OCI-LY3 (cell line): Measurements from ENCODE around the gene SAMD8.

ENCODE experiments used
- EZH2phosphoT487 ChIP-seq: fragments of 200-600 bp; shearing (Covaris generic); IDR thresholded peaks from 2 replicates; pipeline ENCODE4 v1.6.1; 2018; ENCODE audit warnings: antibody characterized with exemption, mixed run types, low read depth
- TF ChIP-seq, protein P1 (sequence below): fragments of 200-600, 300-600 bp; sonication (generic); IDR thresholded peaks from 2 replicates; pipeline ENCODE4 v1.5.1; 2014; ENCODE audit warnings: antibody characterized with exemption, low read length, low read depth

DNA sequence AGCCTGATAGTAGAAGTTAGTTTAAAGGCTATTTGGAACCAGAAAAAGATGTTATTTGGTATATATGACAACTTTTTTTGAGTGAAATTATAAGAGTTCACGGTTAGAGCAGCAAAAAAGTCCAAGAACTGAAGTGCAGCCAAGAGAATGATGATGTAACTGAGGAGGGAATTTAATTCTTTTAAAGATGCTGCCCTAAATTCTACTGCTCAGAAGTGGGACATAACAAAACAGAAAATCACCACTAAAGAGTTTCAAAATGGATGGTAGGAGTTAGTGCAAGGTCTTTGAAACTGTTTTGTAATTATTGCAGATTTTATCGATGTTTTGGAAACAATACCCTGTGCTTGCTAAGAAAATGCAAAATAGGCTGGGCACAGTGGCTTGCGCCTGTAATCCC, 6.5 kb downstream of the SAMD8 start:
- TF ChIP-seq, protein P1, sequence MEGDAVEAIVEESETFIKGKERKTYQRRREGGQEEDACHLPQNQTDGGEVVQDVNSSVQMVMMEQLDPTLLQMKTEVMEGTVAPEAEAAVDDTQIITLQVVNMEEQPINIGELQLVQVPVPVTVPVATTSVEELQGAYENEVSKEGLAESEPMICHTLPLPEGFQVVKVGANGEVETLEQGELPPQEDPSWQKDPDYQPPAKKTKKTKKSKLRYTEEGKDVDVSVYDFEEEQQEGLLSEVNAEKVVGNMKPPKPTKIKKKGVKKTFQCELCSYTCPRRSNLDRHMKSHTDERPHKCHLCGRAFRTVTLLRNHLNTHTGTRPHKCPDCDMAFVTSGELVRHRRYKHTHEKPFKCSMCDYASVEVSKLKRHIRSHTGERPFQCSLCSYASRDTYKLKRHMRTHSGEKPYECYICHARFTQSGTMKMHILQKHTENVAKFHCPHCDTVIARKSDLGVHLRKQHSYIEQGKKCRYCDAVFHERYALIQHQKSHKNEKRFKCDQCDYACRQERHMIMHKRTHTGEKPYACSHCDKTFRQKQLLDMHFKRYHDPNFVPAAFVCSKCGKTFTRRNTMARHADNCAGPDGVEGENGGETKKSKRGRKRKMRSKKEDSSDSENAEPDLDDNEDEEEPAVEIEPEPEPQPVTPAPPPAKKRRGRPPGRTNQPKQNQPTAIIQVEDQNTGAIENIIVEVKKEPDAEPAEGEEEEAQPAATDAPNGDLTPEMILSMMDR: no peak
- TF ChIP-seq EZH2phosphoT487: no peak
